ENCODE measurements around the gene BTBD17. TPM values are rescaled to one million over a fixed set of nuclear protein-coding genes. Genes with fewer than 3 reads are reported as not detected.

Gene BTBD17
- not detected in 2 replicates for total RNA-seq

GRCh38 chr17:74361230-74362068, at the start of gene BTBD17:
Gene BTBD17 (minus strand): TSS chr17:74361868. CDS start chr17:74361819, 49 bp downstream.

GRCh38 chr17:74367206-74367605, 5.5 kb upstream of the BTBD17 start, which contains the start of gene GPR142:
Gene GPR142 (plus strand): TSS chr17:74367506. CDS start chr17:74369541, 2,035 bp downstream.

GRCh38 chr17:74325743-74326379, 35.8 kb downstream of the BTBD17 start, which contains the start of gene KIF19:
Gene KIF19 (plus strand): TSS chr17:74326226. CDS start chr17:74326350, 124 bp downstream.

Other genes with a start within 250 kb of the BTBD17 start
- gene RPL38, start 158.2 kb downstream of the BTBD17 start, total RNA-seq, result 1,163 and 1,192 TPM in 2 replicates
- 11.9 and 18.2 TPM in 2 replicates for gene TTYH2, start 148.3 kb downstream of the BTBD17 start, total RNA-seq
- not detected in 2 replicates for gene DNAI2, start 87.6 kb downstream of the BTBD17 start, total RNA-seq
- gene KIF19, start 35.6 kb downstream of the BTBD17 start, total RNA-seq, result not detected in 2 replicates
- not detected in 2 replicates for gene GPR142, start 5.6 kb upstream of the BTBD17 start, total RNA-seq
- gene GPRC5C, start 70.2 kb upstream of the BTBD17 start, total RNA-seq, result 6.9 and 54.8 TPM in 2 replicates
- not detected in 2 replicates for gene CD300A, start 104.8 kb upstream of the BTBD17 start, total RNA-seq
- not detected in 2 replicates for gene CD300LB, start 169.6 kb upstream of the BTBD17 start, total RNA-seq
- gene CD300C, start 184.2 kb upstream of the BTBD17 start, total RNA-seq, result not detected in 2 replicates
- gene CD300H, start 205.6 kb upstream of the BTBD17 start, total RNA-seq, result not detected in 2 replicates
- gene CD300LD, start 230.4 kb upstream of the BTBD17 start, total RNA-seq, result not detected in 2 replicates

All from pericardium fibroblast (primary cell).